Lung (tissue), 12 donors: ENCODE measurements around the gene ART5. TPM values are rescaled to one million over a fixed set of nuclear protein-coding genes. Genes with fewer than 3 reads are reported as not detected.

ENCODE experiments used
- ATAC-seq: fragments of 200-7000 bp; cut with Tn5 transposase; one replicate; pipeline ENCODE4 v1.9.1; 2020; ENCODE audit warnings: moderate number of reproducible peaks; ENCODE audit not compliant: insufficient read depth, low FRiP score
- DNase-seq, 3 donors: peaks; one replicate each; pipeline ENCODE4 v3.0.0-alpha.2; 2013 to 2017
- H3K27ac ChIP-seq, 2 donors: one replicate each; pipeline ENCODE4 v1.5.1; 2013; ENCODE audit warnings: mild to moderate bottlenecking in 2 of 2, moderate library complexity in 2 of 2, control low read depth in 1 of 2, inconsistent platforms in 1 of 2, low read depth in 1 of 2, low read length in 1 of 2
- H3K27me3 ChIP-seq, 3 donors: one replicate each; pipeline ENCODE4 v1.5.1; 2013; ENCODE audit warnings: low read length in 2 of 3; ENCODE audit not compliant: control insufficient read depth in 3 of 3, insufficient read depth in 3 of 3
- H3K36me3 ChIP-seq, 4 donors: one replicate each; pipeline ENCODE4 v1.5.1; 2013; ENCODE audit warnings: low read length in 4 of 4, mild to moderate bottlenecking in 1 of 4, moderate library complexity in 1 of 4; ENCODE audit not compliant: control insufficient read depth in 4 of 4, insufficient read depth in 4 of 4
- H3K4me1 ChIP-seq, 5 donors: one replicate each; pipeline ENCODE4 v1.5.1; 2013; ENCODE audit warnings: low read length in 5 of 5, mild to moderate bottlenecking in 2 of 5, moderate library complexity in 1 of 5; ENCODE audit not compliant: control insufficient read depth in 5 of 5, insufficient read depth in 5 of 5
- H3K4me3 ChIP-seq: one replicate; pipeline ENCODE4 v1.5.1; 2013; ENCODE audit warnings: mild to moderate bottlenecking, control low read depth, moderate library complexity
- H3K9ac ChIP-seq, 2 donors: one replicate each; pipeline ENCODE4 v1.5.1; 2013; ENCODE audit warnings: low read length in 2 of 2, control low read depth in 1 of 2; ENCODE audit not compliant: insufficient read depth in 1 of 2
- H3K9me3 ChIP-seq, 4 donors: one replicate each; pipeline ENCODE4 v1.5.1; 2013; ENCODE audit warnings: low read length in 3 of 4, mild to moderate bottlenecking in 1 of 4, moderate library complexity in 1 of 4; ENCODE audit not compliant: control insufficient read depth in 4 of 4, insufficient read depth in 3 of 4
- WGBS, 2 donors: extraction: QIAGEN DNeasy Blood & Tissue Kit; methylation state at CpG; one replicate each; pipeline ENCODE4 v1.1.7; 2013; 5-methylcytosine and 5-hydroxymethylcytosine counted together
- polyA plus RNA-seq, 2 donors: library from polyadenylated mRNA; stranded (reverse); fragments of 200-250 nt; gene quantifications; one replicate each; pipeline ENCODE4 v1.2.1, GENCODE V29; 2013
- total RNA-seq, 2 donors: library from RNA; depleted of rRNA in 1 of 2; stranded (reverse); fragments of >200 nt in 1 of 2; gene quantifications; one replicate each; pipeline ENCODE4 v1.2.1, GENCODE V29; 2014 to 2021
- TF ChIP-seq, protein P1 (sequence below): IDR thresholded peaks from 2 replicates; pipeline ENCODE4 v1.5.1; 2012; ENCODE audit warnings: mild to moderate bottlenecking; ENCODE audit errors: control extremely low read depth, extremely low read depth
- donor health status: control.
- donor health status: control.
- donor health status: Bipolar disorder and iron deficiency.
- donor health status: healthy.
- donor health status: DM: yes; HTN: yes; CAD: no.

The ART5 gene
- total and polyA plus RNA-seq, 4 donors: 0.08 to 1.7 (median 0.61) TPM

DNA sequence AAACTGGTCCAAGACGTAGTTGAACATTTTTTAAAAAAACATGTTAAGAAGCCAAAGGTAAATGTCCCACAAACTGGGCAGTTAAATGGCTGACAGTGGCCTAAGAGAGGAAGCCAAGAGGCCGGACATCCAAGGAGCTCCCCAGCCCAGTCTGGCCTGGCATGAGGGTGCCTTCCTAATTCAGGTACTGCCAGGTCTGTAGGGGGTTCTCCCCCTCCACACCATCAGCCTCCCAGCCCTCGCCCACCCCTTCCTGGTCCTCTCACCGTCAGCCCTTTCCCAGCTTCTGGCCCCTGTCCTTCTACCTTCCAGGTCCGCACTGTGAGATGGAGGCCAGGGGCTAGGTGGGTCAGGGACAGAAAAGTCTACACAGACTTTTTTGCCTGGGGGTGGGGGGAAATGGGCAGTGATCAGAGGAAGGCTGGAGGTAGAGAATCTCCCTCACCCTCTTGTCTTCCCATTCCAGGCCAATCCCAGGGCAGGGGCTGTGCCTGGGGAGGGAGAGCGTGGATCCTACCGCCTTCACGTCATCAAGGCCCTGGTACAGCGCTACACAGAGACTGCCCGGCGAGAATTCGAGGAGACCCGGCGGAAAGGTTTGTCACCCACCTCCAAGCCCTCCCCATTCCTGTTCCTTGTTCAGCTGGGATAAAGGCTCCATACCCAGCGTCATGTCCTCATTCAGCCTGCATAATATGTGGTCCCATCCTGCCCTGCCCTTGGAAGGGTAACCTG, 6.0 kb downstream of the ART5 start:
- ATAC-seq (no peak), DNase-seq (no peak)
- no peak overlapping the region for H3K9ac ChIP-seq
- TF ChIP-seq, protein P1, sequence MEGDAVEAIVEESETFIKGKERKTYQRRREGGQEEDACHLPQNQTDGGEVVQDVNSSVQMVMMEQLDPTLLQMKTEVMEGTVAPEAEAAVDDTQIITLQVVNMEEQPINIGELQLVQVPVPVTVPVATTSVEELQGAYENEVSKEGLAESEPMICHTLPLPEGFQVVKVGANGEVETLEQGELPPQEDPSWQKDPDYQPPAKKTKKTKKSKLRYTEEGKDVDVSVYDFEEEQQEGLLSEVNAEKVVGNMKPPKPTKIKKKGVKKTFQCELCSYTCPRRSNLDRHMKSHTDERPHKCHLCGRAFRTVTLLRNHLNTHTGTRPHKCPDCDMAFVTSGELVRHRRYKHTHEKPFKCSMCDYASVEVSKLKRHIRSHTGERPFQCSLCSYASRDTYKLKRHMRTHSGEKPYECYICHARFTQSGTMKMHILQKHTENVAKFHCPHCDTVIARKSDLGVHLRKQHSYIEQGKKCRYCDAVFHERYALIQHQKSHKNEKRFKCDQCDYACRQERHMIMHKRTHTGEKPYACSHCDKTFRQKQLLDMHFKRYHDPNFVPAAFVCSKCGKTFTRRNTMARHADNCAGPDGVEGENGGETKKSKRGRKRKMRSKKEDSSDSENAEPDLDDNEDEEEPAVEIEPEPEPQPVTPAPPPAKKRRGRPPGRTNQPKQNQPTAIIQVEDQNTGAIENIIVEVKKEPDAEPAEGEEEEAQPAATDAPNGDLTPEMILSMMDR: no peak
- H3K27me3 ChIP-seq: no peaks in the 10 kb centered on the region
- H3K27ac ChIP-seq: no peak overlapping the region
- WGBS, 2 donors: 93 to 96% methylated on average over 15 of the region's 15 CpGs
- H3K36me3 ChIP-seq: no peaks in the 10 kb centered on the region
- no peaks in the 10 kb centered on the region for H3K4me1 ChIP-seq
- H3K9me3 ChIP-seq: peaks cover 0 to 2% (median 0%) of the 10 kb centered on the region in 4 donors
- H3K4me3 ChIP-seq: no peak overlapping the region

- Histone ChIP-seq H3K4me3 (no peak overlapping the region), H3K36me3 (no peaks in the 10 kb centered on the region), H3K9me3 (peaks cover 0 to 2% (median 0%) of the 10 kb centered on the region in 4 donors), H3K27ac (no peak overlapping the region), H3K9ac (no peak overlapping the region), H3K4me1 (no peaks in the 10 kb centered on the region), H3K27me3 (no peaks in the 10 kb centered on the region)
- no peak for DNase-seq
- TF ChIP-seq, protein P1: no peak
- no peak for ATAC-seq
- WGBS, 2 donors: 93 to 98% methylated on average over 5 of the region's 5 CpGs
Measured at GRCh38 chr11:3632070-3632660, 9.6 kb downstream of the ART5 start.

GRCh38 chr11:3631331-3631730, 10.5 kb downstream of the ART5 start:
- ATAC-seq (no peak), DNase-seq (no peak)
- 93 to 100% methylated on average over 4 of the region's 4 CpGs for WGBS, 2 donors
- H3K27ac ChIP-seq: no peak overlapping the region
- H3K27me3 ChIP-seq: no peaks in the 10 kb centered on the region
- no peak overlapping the region for H3K4me3 ChIP-seq
- no peaks in the 10 kb centered on the region for H3K4me1 ChIP-seq
- H3K9ac ChIP-seq: no peak overlapping the region
- peaks cover 0 to 2% (median 0%) of the 10 kb centered on the region in 4 donors for H3K9me3 ChIP-seq
- TF ChIP-seq, protein P1: no peak
- no peaks in the 10 kb centered on the region for H3K36me3 ChIP-seq
